Thyroid gland (tissue), 4 donors: ENCODE data around the gene EIF3K. TPM values are rescaled to one million over a fixed set of nuclear protein-coding genes. Genes with fewer than 3 reads are reported as not detected.

ENCODE experiments used
- DNase-seq, 2 donors: peaks; one replicate each; pipeline ENCODE4 v3.0.0-alpha.2; 2019
- H3K27ac ChIP-seq, 3 donors: fragments of 200-600 bp; sonication (generic); 1 replicate in 2 of 3; 2 replicates in 1 of 3; pipeline ENCODE4 v1.5.1; 2016 to 2019; ENCODE audit warnings: mild to moderate bottlenecking in 1 of 3, moderate library complexity in 1 of 3
- H3K27me3 ChIP-seq: fragments of 200-600 bp; sonication (generic); one replicate; pipeline ENCODE4 v1.5.1; 2019
- H3K36me3 ChIP-seq, 2 donors: fragments of 200-600 bp; sonication (generic); one replicate each; pipeline ENCODE4 v1.5.1; 2016 to 2019
- H3K4me1 ChIP-seq, 2 donors: fragments of 200-600 bp; sonication (generic); one replicate each; pipeline ENCODE4 v1.5.1; 2017 to 2019
- H3K4me3 ChIP-seq, 3 donors: fragments of 200-600 bp; sonication (generic); replicated peaks in 1 of 3; 1 replicate in 2 of 3; 2 replicates in 1 of 3; pipeline ENCODE4 v1.5.1; 2016; ENCODE audit warnings: mild to moderate bottlenecking in 1 of 3
- H3K9me3 ChIP-seq: fragments of 200-600 bp; sonication (generic); one replicate; pipeline ENCODE4 v1.5.1; 2017
- CTCF ChIP-seq, 6 experiments: fragments of 200-600 bp in 3 of 6; fragments of 450-650 bp in 3 of 6; sonication (generic) in 3 of 6; IDR thresholded peaks; one replicate each; pipeline ENCODE4 v1.5.1; 2016 to 2019; ENCODE audit warnings: antibody characterized with exemption in 6 of 6, mild to moderate bottlenecking in 2 of 6, inconsistent platforms in 1 of 6, moderate library complexity in 1 of 6
- POLR2A ChIP-seq, 2 donors: fragments of 450-650 bp; IDR thresholded peaks; one replicate each; pipeline ENCODE4 v1.6.1; 2017; ENCODE audit warnings: antibody characterized with exemption in 2 of 2, mild to moderate bottlenecking in 2 of 2, moderate library complexity in 1 of 2
- WGBS, 2 donors: methylation state at CpG; one replicate each; pipeline ENCODE4 v1.1.5; 2017; 5-methylcytosine and 5-hydroxymethylcytosine counted together
- intact Hi-C: fragments of 100-400 bp; cut with DNase I; formaldehyde crosslinking; loops from one replicate; pipeline ENCODE4 v1.15.1; 2023
- total RNA-seq, 4 donors: library from RNA; depleted of rRNA; stranded (reverse); fragments of >200 nt; gene quantifications; one replicate each; pipeline ENCODE4 v1.2.3, GENCODE V29; 2016

Gene EIF3K
- total RNA-seq, 4 donors from 2014 or later = 205 to 504 (median 440) TPM

GRCh38 chr19:38665950-38666662 is 47.1 kb downstream of the EIF3K start:
- peaks cover 75 to 100% of the 10 kb centered on the region in 2 donors for H3K4me1 ChIP-seq
- peak; percentile 66 to 78 for DNase-seq
- TF ChIP-seq POLR2A (IDR thresholded peaks at IDR 0.05) (peak in 1 of 2 donors; percentile 33), CTCF (IDR thresholded peaks at IDR 0.05) (no peak)

GRCh38 chr19:38666663-38667511 is 47.9 kb downstream of the EIF3K start:
- H3K4me1 ChIP-seq = peaks cover 75 to 100% of the 10 kb centered on the region in 2 donors
- H3K27me3 ChIP-seq = no peaks in the 10 kb centered on the region
- no peak overlapping the region for H3K4me3 ChIP-seq
- DNase-seq = no peak
- H3K36me3 ChIP-seq = no peaks in the 10 kb centered on the region
- WGBS, 2 donors = 42 to 50% methylated on average over 10 of the region's 10 CpGs
- H3K9me3 ChIP-seq = no peaks in the 10 kb centered on the region
- TF ChIP-seq CTCF (IDR thresholded peaks at IDR 0.05) = no peak
- peak in 1 of 2 donors; percentile 11 for TF ChIP-seq POLR2A (IDR thresholded peaks at IDR 0.05)
- H3K27ac ChIP-seq = peak overlapping the region; percentile 96 to 97 (median 97)
- intact Hi-C loops = no loop called here

More at GRCh38 chr19:38665950-38666662, 47.1 kb downstream of the EIF3K start:
- Histone ChIP-seq H3K9me3 (no peaks in the 10 kb centered on the region), H3K4me3 (no peak overlapping the region), H3K27me3 (no peaks in the 10 kb centered on the region), H3K27ac (peak overlapping the region; percentile 96 to 97 (median 97)), H3K36me3 (no peaks in the 10 kb centered on the region)
- intact Hi-C loops = no loop called here
- 44 to 46% methylated on average over 19 of the region's 19 CpGs for WGBS, 2 donors

GRCh38 chr19:38667661-38668171 is 48.7 kb downstream of the EIF3K start:
- H3K4me1 ChIP-seq = peaks cover 67 to 97% of the 10 kb centered on the region in 2 donors
- WGBS, 2 donors = 43 to 47% methylated on average over 8 of the region's 8 CpGs
- no peak for DNase-seq
- intact Hi-C loops = no loop called here
- H3K27me3 ChIP-seq = no peaks in the 10 kb centered on the region
- peak overlapping the region; percentile 96 to 97 (median 97) for H3K27ac ChIP-seq
- no peak overlapping the region for H3K4me3 ChIP-seq
- no peaks in the 10 kb centered on the region for H3K36me3 ChIP-seq
- H3K9me3 ChIP-seq = no peaks in the 10 kb centered on the region
- TF ChIP-seq POLR2A (IDR thresholded peaks at IDR 0.05) (peak in 1 of 2 donors; percentile 15), CTCF (IDR thresholded peaks at IDR 0.05) (no peak)

GRCh38 chr19:38669552-38669951 is 50.6 kb downstream of the EIF3K start:
- WGBS, 2 donors = 78 to 81% methylated on average over 5 of the region's 5 CpGs
- H3K4me3 ChIP-seq = no peak overlapping the region
- no peaks in the 10 kb centered on the region for H3K9me3 ChIP-seq
- no peak for DNase-seq
- no peaks in the 10 kb centered on the region for H3K36me3 ChIP-seq
- TF ChIP-seq CTCF (IDR thresholded peaks at IDR 0.05) (no peak), POLR2A (IDR thresholded peaks at IDR 0.05) (no peak)
- H3K4me1 ChIP-seq = peaks cover 55 to 91% of the 10 kb centered on the region in 2 donors
- no peaks in the 10 kb centered on the region for H3K27me3 ChIP-seq
- H3K27ac ChIP-seq = peak overlapping the region; percentile 22 to 97 (median 67)
- intact Hi-C loops = no loop called here
